T-helper 17 cell (primary cell): ENCODE results near the gene NKD1. TPM values are rescaled to one million over a fixed set of nuclear protein-coding genes. Genes with fewer than 3 reads are reported as not detected.

Experiments
- ATAC-seq: fragments of 150-1000 bp; cut with Tn5 transposase; 2 replicates; pipeline ENCODE4 v1.10.0; 2021; ENCODE audit warnings: mild to moderate bottlenecking, moderate library complexity
- DNase-seq, 3 donors: peaks; one replicate each; pipeline versions ENCODE4 v3.0.0 to v3.0.0-alpha.2; 2020 to 2021
- H3K9me3 ChIP-seq: one replicate; pipeline ENCODE4 v1.7.0; 2013; ENCODE audit warnings: low read length, mild to moderate bottlenecking; ENCODE audit not compliant: control insufficient read depth, poor library complexity, severe bottlenecking
- H3K27ac Mint-ChIP-seq: one replicate; pipeline ENCODE4 v1.8.0; 2022; ENCODE audit warnings: mild to moderate bottlenecking, moderate library complexity, mixed read lengths
- H3K27me3 Mint-ChIP-seq: one replicate; pipeline ENCODE4 v1.8.0; 2022; ENCODE audit warnings: mixed read lengths
- H3K36me3 Mint-ChIP-seq: one replicate; pipeline ENCODE4 v1.8.0; 2022; ENCODE audit warnings: low read depth, mixed read lengths
- H3K4me1 Mint-ChIP-seq: one replicate; pipeline ENCODE4 v1.8.0; 2022; ENCODE audit warnings: mild to moderate bottlenecking, mixed read lengths
- H3K4me3 Mint-ChIP-seq: one replicate; pipeline ENCODE4 v1.8.0; 2022; ENCODE audit warnings: mild to moderate bottlenecking, moderate library complexity, mixed read lengths
- total RNA-seq, 4 donors: library from RNA in 2 of 4; stranded (reverse) in 2 of 4; gene quantifications; one replicate each; pipeline ENCODE4 v1.2.3 and lab custom pipeline; 2022 to 2026

Gene NKD1
- total RNA-seq, 2 donors from 2014 or later, result 1.5 to 2.8 TPM

DNA sequence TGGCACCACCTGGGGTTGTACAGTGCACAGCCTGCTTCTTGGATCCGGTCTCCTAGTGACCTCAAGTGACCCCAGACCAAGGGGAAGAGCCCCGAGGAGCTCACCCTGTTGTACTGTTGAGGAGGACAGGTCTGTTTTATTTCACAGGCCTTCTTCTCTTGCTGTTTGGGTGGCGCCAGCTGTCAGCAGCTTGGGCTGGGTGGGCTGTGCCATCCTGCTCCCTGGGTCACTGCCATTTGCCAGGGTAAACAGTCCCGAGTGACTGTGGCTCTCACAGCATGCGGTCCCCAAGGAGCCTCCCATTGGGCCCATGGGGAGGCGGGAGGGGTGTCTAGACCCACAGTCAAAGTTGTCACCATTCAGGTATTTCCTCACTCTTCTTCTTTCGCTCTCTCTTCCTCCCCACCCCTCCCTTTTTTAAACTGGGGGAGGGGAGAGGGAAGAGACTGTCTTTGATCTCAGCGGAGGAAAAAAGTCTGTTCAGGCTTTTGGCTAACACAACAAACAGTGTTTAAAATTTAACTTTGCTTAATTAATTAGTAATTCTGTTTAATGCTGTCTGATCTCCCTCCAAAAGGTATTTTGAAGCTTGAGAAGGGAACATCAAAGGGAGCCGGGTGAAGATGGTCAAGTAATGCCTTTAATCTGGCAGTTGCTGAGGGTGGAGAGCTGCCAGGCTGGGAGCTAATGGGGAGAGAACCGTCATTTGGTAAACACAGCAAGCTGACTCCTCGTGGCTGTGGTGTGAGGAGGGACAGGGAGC is 68.9 kb downstream of the NKD1 start:
- H3K36me3 Mint-ChIP-seq, result no peaks in the 10 kb centered on the region
- no peaks in the 10 kb centered on the region for H3K27me3 Mint-ChIP-seq
- ATAC-seq (no peak), DNase-seq (no peak)
- no peak overlapping the region for H3K4me3 Mint-ChIP-seq
- peak overlapping the region; percentile 32 for H3K27ac Mint-ChIP-seq
- H3K4me1 Mint-ChIP-seq, result peaks cover 13% of the 10 kb centered on the region
- H3K9me3 ChIP-seq, result no peaks in the 10 kb centered on the region

DNA sequence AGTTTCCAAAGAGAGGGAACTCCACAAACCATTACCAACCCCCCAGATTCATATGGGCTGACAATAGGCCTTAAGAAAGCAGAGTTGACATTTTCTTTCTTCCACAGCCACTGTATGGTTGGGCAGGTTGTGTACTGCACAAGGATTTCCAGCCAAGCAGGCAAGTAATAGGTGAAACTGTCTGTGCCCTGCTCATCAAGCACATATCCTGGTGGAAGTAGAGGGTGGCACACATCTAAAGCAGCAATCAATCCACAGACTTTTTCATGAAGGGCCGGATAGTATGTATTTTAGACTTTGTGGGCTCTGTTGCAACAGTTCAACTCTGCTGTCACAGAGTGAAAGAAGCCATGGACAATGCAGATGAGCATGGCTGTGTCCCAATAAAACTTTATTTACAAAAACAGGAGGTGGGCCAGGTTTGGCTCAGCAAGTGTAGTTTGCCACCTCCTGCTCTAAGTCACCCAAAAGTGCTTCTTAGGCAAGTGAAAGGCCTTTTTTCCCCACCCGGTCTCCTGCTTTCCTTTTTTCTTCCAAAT is 69.5 kb downstream of the NKD1 start:
- Mint-ChIP-seq H3K27ac (no peak overlapping the region), H3K4me1 (peaks cover 16% of the 10 kb centered on the region), H3K27me3 (no peaks in the 10 kb centered on the region), H3K4me3 (no peak overlapping the region), H3K36me3 (no peaks in the 10 kb centered on the region)
- H3K9me3 ChIP-seq, result no peaks in the 10 kb centered on the region
- ATAC-seq (no peak), DNase-seq (no peak)

DNA sequence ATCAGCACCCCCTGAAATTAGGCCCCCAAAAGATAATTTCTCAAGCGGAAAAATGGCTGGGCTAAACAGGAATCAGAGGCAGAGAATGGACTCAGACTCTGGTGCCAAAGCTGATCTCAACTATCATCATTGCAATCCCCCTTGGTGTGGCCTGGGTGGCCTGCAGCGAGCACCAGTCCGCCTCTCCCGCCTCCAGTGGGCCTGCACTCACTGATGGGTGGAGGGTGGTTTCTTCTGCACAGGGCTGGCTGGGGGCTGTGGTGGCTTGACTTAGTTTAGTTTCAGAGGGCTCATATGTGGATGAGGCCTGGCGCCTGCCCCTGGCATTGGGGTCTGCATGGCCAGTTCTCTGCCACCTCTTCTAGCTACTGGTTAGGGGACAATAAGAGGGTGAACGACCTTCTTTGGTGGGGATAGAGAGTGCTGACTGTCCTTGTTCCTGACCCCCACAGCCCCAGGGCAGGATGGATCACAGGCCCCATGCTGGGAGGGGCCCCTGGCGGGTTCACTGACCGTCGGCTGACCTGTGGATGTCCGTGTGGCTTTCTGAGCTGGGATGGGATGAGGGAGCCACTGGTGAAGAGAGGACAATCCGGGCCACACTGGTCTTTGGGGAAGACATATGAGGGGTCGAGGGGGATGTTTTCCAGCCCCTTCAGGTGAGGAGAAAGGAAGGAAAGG is 70.2 kb downstream of the NKD1 start:
- Mint-ChIP-seq H3K27me3 (no peaks in the 10 kb centered on the region), H3K4me1 (peaks cover 16% of the 10 kb centered on the region), H3K4me3 (no peak overlapping the region), H3K36me3 (no peaks in the 10 kb centered on the region), H3K27ac (peak overlapping the region; percentile 9)
- DNase-seq (no peak), ATAC-seq (no peak)
- H3K9me3 ChIP-seq, result no peaks in the 10 kb centered on the region

DNA sequence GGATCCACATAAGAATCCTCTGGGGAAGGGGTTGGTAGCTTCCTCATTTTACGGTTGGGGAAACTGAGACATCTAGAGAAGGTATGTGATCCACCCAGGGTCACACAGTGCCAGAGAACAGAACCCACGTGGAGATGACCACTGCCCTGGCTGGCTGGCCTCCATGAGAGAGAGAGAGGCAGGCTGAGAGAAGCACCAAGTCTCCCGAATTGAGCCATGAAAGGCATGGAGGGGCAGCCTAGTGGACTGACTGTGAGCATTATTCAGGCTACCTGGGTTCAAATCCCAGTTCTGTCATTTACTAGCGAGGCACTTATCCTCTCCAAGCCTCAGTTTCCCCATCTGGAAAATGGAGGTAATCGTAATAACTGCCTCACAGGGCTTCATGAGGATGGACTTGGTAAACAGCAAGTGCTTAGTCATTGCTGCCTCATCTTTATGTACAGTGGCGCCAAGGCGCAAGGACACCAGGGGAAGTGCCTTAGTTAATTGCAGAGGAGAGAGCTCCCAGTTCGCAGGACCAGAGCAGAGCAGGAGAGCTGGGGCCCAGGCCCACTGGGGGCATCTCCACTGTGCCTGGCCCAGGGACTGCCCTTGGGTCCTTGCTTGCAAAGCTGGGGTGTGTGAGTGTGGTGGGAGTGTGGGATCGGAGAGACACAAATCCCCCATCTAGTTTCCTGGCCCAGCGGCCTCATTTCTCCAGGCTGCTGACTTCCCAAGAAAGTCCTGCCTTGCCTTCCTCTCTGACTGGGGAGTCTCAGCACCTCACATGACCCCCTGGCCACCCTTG is 71.7 kb downstream of the NKD1 start:
- no peaks in the 10 kb centered on the region for H3K9me3 ChIP-seq
- H3K4me3 Mint-ChIP-seq, result no peak overlapping the region
- no peak overlapping the region for H3K27ac Mint-ChIP-seq
- ATAC-seq (no peak), DNase-seq (no peak)
- H3K36me3 Mint-ChIP-seq, result no peaks in the 10 kb centered on the region
- H3K27me3 Mint-ChIP-seq, result no peaks in the 10 kb centered on the region
- H3K4me1 Mint-ChIP-seq, result peaks cover 15% of the 10 kb centered on the region

DNA sequence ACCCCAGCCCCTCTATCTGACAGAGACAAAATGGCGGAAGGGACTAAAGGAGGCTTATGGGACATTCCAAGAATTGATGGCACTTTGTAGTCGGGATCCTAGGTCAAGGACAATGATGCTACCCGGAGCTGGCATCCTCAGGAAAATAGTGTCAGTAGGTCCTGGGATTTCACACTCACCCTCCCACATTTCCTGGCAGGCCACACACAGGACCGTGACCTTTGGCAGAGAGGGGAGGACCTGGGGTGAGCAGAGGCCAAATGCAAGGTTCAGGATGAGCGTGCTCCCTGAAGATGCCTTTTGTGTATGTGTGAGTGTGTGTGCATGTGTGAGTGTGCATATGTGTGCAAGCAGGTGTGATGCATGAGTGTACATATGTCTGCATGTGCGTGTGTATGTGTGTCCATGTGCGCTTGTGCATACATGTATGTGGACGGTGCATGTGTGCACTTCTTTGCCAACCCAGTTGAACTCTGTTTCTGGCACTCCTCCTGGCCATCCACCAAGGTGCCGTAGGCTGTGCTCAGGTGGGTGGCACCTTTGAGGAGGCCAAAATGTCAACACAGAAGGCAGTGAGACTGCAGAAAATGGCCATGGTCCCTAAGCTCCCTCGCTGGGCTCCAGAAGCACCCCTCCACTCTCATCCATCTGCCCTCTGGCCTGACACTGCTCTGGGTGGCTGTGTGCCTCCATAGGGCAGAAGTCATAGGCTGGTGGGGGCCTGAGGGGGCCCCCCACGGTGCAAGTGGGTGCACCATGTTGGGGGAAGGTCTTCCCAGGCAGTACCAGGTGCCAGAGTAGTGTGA is 72.7 kb downstream of the NKD1 start:
- ATAC-seq (no peak), DNase-seq (no peak)
- H3K4me3 Mint-ChIP-seq, result no peak overlapping the region
- peaks cover 10% of the 10 kb centered on the region for H3K4me1 Mint-ChIP-seq
- no peaks in the 10 kb centered on the region for H3K27me3 Mint-ChIP-seq
- H3K9me3 ChIP-seq, result no peaks in the 10 kb centered on the region
- H3K27ac Mint-ChIP-seq, result no peak overlapping the region
- H3K36me3 Mint-ChIP-seq, result no peaks in the 10 kb centered on the region

DNA sequence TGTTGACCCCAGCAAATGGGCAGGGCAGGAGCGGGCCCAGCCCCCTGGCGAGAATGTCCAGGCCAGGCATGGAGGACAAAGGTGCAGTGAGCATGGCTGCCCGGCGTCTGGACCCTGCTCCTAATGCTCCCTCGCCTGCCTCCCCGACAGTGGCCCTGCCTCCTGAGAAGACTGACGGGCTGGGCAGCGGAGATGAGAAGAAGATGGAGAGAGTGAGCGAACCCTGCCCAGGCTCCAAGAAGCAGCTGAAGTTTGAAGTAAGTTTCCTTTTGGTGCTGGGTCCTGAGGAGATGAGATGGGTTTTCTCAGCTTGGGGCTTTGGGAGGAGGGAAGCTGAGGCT is 73.2 kb downstream of the NKD1 start:
- ATAC-seq (no peak), DNase-seq (no peak)
- peaks cover 15% of the 10 kb centered on the region for H3K4me1 Mint-ChIP-seq
- no peaks in the 10 kb centered on the region for H3K27me3 Mint-ChIP-seq
- H3K36me3 Mint-ChIP-seq, result no peaks in the 10 kb centered on the region
- no peak overlapping the region for H3K4me3 Mint-ChIP-seq
- H3K27ac Mint-ChIP-seq, result no peak overlapping the region
- H3K9me3 ChIP-seq, result no peaks in the 10 kb centered on the region

DNA sequence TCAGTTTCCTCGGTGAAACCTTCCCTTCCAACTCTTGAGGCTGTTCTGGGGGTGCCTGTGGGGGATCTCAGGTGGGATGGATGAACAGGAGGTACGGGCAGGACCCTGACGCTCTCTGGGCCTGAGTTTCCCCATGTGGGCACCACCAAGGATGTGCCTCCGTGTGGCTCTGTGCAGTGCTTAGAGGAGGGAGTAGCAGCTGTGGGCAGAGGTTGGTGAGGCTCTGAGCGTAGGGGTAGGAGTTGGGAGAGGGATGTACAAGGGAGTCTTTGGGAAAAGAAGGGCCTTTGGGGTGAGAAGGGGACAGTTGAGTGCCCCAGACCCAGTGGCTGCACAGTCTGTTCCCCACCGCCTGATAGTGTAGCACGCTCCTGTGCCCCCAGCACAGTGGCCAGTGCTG is 73.8 kb downstream of the NKD1 start:
- no peaks in the 10 kb centered on the region for H3K36me3 Mint-ChIP-seq
- H3K27ac Mint-ChIP-seq, result no peak overlapping the region
- no peak for DNase-seq
- no peaks in the 10 kb centered on the region for H3K27me3 Mint-ChIP-seq
- ATAC-seq, result no peak
- H3K9me3 ChIP-seq, result no peaks in the 10 kb centered on the region
- H3K4me1 Mint-ChIP-seq, result peaks cover 21% of the 10 kb centered on the region
- no peak overlapping the region for H3K4me3 Mint-ChIP-seq

DNA sequence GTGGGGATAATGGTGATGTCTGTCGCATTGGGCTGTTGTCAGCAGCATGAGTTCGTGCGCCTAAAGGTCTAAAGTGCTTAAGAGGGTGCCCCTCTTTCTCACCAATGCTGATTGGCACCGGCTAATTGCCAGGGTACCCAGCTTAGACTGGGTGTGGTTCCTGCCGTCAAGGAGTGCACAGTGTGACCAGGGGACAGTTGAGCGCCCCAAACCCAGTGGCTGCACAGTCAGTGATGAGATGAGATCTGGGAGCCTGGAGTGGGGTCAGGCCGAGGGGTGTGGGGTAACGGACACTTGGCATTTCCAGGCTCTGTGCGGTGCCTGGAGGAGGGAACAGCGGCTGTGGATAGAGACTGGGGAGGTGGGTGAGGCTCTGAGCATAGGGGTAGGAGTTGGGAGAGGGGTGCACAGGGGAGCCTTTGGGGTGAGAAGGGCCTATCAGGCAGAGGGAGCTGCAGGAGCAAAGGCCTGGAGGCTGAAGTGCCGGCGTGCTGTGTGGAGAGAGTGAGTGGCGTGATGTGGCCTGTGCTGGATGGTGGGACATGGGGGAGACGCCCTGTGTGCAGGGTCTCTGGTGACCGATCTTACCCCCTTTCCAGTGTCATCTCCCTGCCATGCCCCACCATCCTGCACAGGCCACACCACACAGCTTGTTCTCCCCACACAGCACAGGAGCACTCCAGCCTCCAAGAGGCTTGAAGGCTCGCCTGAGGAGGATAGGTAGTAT is 74.6 kb downstream of the NKD1 start:
- no peaks in the 10 kb centered on the region for H3K36me3 Mint-ChIP-seq
- no peak for DNase-seq
- peak overlapping the region; percentile 83 for H3K27ac Mint-ChIP-seq
- H3K4me1 Mint-ChIP-seq, result peaks cover 29% of the 10 kb centered on the region
- H3K9me3 ChIP-seq, result no peaks in the 10 kb centered on the region
- no peaks in the 10 kb centered on the region for H3K27me3 Mint-ChIP-seq
- no peak overlapping the region for H3K4me3 Mint-ChIP-seq
- ATAC-seq, result no peak

DNA sequence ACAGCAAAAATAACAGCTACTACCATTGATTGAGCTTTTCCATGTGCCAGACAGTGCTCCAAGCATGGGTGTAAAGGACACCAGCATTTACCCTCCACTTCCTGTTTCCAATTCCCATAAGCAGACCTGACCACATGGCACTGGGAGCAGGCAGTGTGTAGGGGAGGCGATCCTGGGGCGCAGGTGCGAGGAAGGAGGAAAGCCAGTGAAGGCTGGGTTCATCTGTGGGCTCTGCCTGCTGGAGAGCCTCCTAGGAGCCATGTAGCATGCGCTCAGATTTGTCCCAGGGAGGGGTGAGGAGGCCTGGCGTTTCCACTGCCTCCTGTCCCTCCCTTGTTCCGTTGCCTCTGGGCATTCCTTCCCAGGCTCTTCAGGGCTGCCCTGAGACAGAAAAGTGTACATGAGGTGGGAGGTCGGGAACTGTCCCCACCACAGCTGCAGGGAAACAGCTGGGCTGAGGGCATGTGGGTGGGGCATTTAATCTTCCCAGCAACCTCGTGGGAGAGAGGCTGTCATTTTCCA is 76.3 kb downstream of the NKD1 start:
- ATAC-seq, result no peak
- Mint-ChIP-seq H3K36me3 (no peaks in the 10 kb centered on the region), H3K27me3 (no peaks in the 10 kb centered on the region), H3K4me1 (peaks cover 29% of the 10 kb centered on the region), H3K27ac (no peak overlapping the region), H3K4me3 (no peak overlapping the region)
- no peaks in the 10 kb centered on the region for H3K9me3 ChIP-seq
- no peak for DNase-seq

DNA sequence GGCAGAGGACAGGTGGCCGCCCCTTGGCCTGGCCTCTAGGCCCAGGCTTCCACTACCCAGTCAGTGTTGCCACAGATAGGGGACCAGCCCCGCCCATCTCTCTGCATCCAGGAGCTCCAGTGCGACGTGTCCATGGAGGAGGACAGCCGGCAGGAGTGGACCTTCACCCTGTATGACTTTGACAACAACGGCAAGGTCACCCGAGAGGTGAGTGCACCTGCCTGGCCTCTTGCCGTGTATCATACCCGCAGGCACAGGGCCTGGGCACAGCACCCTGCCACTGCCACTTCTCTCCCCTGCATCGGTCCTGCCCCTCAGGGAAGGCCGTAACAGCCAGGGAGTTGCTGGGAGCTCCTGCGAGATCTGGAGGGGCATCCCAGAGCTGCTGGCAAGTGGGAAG is 77.2 kb downstream of the NKD1 start:
- DNase-seq, result no peak
- Mint-ChIP-seq H3K4me1 (peaks cover 28% of the 10 kb centered on the region), H3K4me3 (no peak overlapping the region), H3K27ac (no peak overlapping the region), H3K27me3 (no peaks in the 10 kb centered on the region), H3K36me3 (no peaks in the 10 kb centered on the region)
- no peak for ATAC-seq
- no peaks in the 10 kb centered on the region for H3K9me3 ChIP-seq

DNA sequence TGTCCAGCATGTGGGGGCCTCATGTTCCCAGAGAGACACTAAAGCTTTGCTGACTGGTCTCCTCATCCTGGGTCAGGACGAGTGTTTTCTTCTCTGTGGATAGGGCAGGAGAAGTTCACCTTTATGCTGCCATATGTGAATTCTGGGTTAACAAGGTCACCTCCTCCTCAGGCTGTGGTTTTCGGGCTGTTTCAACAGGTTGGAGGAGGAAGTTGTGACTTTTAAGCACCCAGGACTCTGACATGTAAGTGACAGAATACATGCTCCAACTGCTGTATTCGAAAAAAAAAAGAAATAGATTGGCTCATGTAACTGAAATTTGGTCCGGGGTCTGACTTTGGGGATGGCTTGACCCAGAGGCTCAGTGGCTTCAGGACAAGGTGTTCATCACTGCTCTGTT is 78.7 kb downstream of the NKD1 start:
- H3K36me3 Mint-ChIP-seq, result peaks cover 3% of the 10 kb centered on the region
- ATAC-seq, result peak; percentile 58

DNA sequence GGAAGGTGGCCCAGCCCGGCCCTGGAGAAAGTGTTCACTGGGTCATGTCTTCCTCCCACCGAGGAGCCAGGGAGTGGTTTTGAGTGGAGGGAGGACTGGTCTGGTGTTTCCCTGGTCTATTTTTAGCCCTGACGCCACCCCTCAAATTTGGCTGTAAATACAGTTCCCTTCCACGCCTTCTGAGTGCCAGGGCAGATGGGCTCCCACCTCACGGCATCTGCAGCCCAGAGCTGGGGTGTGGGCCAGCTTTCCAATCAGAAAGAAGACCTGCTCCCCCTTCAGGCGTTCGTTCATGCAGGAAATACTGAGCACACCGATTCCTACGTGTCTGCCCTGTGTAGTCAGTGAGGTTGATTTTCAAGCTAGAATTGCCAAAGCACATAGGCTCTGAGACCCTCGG is 79.2 kb downstream of the NKD1 start:
- Mint-ChIP-seq H3K4me1 (peaks cover 28% of the 10 kb centered on the region), H3K36me3 (peaks cover 3% of the 10 kb centered on the region), H3K4me3 (peak overlapping the region; percentile 83), H3K27me3 (no peaks in the 10 kb centered on the region), H3K27ac (peak overlapping the region; percentile 91)
- H3K9me3 ChIP-seq, result no peaks in the 10 kb centered on the region
- ATAC-seq (peak; percentile 86), DNase-seq (peak in 1 of 3 donors; percentile 14)

More for the DNA sequence above, 78.7 kb downstream of the NKD1 start:
- no peaks in the 10 kb centered on the region for H3K9me3 ChIP-seq
- Mint-ChIP-seq H3K4me1 (peaks cover 28% of the 10 kb centered on the region), H3K27ac (peak overlapping the region; percentile 91), H3K27me3 (no peaks in the 10 kb centered on the region), H3K4me3 (peak overlapping the region; percentile 83)
- no peak for DNase-seq
